NCI-H748 (cell line): ENCODE measurements around the gene PTPN13.
A peak's percentile ranks its signal among the peaks of the same experiment; 100 is the strongest.

ENCODE experiments used
- DNase-seq: peaks from one replicate; lab custom pipeline; 2025; ENCODE audit not compliant: unreplicated experiment; lab: John Stamatoyannopoulos, UW

Gene PTPN13

DNA sequence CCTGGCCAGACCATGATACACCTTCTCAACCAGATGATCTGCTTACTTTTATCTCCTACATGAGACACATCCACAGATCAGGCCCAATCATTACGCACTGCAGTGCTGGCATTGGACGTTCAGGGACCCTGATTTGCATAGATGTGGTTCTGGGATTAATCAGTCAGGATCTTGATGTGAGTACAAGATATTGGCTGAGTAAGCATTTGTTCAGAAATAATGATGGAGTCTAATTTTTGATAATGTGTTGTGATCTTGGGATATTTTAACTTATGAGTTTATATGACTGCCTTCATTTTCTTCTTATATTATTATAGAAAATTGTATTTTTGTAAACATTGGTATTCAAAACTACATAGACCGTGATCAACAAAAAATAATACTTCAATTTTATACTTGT lies 215.7 kb downstream of the PTPN13 start:
- no peak for DNase-seq

DNA sequence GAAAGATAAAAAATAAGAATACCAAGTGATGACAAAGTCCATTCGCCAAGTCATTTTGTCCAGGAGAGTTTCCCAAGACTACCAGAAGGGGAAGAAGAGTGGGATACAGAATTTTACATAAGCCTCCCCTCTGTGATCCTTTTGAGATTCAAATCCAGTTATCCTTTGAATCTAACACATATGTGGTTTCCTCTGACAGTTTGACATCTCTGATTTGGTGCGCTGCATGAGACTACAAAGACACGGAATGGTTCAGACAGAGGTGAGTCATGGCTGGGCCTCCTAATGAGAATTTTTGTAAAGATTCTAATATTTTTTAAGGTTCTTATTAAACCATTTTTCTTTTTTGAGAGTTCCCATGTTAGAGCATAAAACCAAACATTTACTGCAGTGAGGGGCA lies 216.7 kb downstream of the PTPN13 start:
- DNase-seq = no peak

DNA sequence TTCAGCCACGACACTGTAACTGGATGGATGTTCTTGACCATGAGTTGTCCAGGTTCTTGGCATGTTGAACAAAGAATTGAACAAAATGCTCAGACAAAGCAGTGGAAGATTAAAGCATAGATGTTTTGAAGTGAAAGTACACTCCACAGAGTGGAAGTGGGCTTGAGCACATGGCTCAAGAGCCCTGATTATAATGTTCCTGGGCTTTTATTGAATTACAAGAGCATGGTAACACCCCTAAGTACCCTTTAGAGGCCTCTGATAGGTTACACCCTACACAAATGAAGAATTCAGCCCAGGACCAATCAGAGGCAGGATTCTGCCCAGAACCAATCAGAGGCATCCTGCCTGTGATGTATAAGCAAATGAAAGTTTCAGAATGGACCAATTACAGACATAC lies 221.5 kb downstream of the PTPN13 start:
- no peak for DNase-seq

DNA sequence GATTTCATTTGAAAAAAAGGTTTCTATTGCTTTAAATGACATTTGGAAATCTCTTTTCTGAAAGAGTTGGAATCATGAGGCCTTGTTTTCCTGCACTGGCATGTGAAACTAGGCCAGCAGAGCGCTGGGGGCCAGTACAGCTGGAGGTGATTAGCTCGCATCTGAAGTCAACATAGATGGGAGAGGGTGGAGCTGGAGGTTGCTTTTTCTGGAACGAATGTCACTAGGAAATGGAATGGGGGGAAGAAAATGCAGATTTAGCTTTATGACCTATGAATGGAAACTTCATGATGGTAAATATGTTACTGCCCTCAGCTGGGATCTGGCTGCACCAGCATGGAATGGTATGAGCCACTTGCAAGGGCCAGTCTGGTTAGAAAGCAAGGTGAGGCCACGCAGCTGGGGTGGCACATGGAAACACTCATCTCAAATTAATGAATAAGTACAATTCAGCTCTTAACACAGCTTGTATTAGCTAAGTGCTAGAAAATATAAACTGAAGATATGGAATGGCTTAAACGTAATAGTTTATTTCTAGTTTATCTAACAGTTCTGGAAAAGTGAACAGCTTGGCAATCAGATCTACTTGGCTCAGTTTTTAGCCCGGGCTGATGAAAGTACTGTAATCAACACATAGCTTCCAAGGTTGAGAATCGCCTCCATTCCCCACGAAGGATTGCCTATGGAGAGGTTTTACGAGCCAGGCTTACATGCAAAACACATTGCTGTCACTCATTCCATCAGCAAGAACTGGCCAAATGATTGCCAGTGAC lies 222.6 kb downstream of the PTPN13 start:
- no peak for DNase-seq

DNA sequence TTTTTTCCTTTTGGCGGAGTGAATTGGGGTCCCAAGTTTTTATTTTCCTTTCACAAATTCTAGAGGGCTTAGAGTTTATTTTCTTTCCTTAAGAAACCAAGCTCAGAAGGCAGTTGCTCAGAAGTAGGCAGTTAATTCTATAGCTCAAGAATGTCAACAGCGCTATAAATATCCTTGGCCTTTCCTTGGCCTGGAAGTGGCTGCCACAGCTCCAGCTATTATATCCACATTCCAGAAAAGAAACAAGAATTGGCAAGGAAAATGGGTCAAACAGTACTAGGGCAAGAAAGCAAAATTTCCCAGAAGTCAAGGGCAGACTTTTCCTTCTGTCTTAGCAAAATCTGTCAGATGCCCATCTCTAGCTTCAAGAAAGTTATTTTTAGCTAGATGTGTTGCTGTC lies 224.1 kb downstream of the PTPN13 start:
- no peak for DNase-seq

DNA sequence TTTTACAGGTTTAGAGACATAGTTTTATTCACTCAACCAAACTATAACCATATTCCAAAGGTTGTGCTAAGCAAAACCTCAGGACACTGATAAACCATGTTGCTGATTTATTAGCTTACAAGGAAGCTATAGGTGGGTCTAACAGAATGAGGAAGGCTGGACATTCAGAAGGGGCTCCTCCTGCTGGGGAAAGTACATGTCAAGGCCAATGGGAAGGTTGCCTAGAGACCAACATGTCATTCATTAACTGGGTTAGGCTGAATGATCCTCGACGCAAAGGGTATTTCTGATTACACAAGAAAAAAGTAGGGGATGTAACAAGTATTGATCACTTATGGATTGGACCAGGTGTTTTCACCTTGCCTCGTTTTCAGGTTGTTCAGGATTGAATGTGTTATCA lies 224.7 kb downstream of the PTPN13 start:
- no peak for DNase-seq

DNA sequence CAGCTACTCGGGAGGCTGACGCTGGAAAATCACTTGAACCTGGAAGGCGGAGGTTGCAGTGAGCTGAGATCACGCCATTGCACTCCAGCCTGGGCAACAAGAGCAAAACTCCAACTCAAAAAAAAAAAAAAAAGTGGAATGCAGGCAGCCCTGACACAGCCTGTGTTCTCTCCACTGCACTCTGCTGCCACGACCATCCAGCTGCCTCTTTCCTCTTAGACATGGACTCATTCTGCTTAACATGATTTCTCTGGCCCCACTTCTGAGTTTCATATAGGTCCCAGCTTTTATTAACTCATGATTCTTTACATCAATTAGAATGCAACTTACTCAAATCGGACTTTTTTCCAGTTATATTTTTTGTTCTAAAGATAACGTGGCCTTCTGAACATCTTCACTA lies 225.4 kb downstream of the PTPN13 start:
- no peak for DNase-seq

DNA sequence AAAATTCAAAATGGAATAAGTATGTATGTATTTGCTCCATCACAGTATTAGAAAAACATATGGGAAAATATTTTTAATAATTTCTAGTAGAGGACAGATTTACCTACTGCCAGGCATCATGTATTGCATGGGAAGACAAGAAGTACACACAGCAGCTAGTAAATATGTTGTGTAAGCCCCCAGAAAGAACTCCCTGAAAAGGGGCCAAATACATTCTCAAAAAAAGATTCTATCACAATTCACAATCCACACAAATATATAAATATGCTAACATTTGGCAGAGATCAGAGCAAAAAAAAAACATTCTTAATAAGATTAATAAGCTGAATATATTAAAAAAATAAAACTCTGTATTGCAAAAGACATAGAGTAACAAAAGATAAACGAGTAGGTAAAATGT lies 227.0 kb downstream of the PTPN13 start:
- no peak for DNase-seq

DNA sequence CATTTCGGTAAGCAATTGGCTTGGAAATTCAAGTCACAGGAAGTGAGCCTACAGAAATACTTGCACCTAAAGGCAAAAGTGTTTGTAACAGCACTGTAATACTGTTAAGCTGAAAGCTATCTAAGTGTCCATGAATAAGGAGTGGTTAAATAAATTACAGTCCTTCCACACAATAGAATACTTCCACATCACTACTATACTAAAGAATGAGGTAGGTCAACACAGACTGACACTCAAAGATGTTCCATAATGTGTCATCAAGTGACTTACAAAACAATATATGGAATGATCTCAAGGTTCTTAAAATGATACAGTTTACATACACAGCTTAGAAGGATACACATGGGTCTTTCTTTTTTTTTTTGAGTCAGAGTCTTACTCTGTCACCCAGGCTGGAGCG lies 228.0 kb downstream of the PTPN13 start:
- DNase-seq = no peak

DNA sequence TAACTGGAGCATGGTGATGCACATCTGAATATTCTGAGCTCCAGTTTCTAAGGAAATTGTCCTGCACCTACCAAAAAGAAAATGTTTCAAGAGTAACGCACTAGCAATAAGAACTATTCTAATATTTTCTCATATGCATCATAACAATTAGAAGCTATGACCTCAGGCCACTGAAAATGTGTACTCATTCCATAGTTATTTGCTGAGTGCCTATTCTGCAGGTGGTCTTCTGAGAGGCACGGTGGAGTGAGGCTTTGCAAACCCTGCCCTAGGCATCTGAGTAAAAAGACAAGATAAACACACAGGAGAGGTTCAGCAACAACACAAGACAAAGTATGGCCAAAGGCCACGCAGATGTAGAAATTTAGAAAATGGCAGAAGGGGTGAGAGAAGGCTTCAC lies 231.4 kb downstream of the PTPN13 start:
- DNase-seq = no peak

DNA sequence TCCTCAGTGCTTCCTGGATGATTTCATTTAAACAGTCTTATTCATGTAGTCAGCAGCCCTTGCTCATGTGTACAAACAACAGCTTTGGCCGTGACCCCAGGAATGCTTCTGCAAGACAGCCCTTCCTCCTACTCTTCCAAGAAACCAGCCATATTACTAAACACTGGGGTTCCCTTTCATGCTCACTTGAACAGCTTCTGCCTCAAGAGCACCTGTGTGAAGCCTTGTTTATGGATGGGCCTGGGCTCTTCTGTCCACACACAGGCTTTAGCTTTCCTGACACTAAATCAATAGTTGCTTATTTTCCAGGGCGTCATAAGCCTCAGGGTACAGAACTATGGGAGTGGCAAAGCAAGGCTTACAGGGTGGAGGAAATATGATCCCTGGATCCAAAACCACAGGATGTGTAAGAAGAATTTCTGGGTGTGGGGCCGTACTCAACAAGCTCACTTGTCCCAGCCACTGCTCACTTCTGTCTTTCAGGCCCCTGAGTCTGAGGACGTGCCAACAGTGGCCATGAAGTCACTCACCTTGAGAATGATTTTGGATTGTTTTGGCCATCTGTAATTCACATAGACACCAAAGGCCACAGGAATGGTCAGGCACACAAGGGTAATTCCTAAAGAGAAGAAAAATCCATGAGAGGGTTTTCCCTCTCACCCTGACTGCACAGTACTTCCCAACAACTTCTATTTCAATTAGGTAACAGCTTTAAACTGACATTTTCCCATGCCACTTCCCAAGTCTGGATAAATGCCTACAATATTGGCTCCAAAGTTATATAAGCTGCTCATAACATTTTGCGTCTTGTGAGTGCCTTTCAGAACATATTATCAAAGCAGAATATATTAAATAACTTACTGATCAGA lies 237.4 kb downstream of the PTPN13 start:
- DNase-seq = peak; percentile 43

DNA sequence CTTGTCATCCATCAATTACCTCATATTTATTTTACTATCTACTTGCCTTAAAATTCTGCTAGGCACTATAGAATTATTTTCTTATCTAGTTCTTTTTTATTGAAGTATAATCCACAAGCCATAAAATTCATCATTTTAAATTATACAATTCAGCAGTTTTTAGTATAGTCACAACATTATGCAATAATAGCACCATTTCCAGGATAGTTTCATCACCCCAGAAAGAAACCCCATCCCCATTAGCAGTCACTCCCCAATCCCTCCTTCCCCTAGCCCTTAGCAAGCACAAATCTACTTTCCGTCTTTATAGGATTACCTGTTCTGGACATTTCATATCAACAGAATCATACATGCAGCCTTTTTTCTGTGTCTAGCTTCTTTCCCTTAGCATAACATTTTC lies 239.5 kb downstream of the PTPN13 start:
- no peak for DNase-seq

DNA sequence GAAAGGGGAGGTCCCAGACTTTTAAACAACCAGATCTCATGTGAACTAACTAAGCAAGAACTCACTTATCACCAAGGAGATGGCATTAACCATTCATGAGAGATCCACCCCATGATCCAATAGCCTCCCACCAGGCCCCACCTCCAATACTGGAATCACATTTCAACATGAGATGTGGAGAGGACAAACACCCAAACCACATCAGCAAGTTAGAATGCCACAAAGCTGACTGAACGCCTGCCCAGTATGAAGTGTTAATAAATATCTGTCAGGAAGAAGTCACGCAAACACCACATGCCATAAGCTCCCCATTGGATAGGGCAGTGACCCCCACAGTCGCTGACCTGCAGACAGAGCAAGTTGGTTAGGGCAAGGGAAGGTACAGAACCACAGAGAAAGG lies 240.8 kb downstream of the PTPN13 start:
- DNase-seq = peak; percentile 7

DNA sequence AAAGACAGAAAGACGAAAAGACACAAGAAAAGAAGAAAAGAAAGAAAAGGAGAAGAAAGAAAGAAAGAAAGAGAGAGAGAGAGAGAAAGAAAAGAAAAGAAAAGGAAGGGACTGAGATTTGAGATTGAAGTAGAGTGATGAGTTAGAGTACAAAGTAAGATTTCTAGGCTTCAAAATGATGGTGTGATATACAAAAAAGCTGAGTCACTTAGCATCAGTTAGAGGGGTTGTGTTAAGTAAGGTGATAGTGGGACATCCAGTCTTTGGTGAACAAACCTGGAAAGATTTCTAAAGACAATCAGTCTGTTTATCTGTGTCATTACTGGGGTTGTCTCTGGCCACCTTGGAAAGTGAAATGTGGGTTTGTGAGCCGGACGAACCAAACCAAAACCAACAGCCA lies 241.6 kb downstream of the PTPN13 start:
- DNase-seq = no peak

DNA sequence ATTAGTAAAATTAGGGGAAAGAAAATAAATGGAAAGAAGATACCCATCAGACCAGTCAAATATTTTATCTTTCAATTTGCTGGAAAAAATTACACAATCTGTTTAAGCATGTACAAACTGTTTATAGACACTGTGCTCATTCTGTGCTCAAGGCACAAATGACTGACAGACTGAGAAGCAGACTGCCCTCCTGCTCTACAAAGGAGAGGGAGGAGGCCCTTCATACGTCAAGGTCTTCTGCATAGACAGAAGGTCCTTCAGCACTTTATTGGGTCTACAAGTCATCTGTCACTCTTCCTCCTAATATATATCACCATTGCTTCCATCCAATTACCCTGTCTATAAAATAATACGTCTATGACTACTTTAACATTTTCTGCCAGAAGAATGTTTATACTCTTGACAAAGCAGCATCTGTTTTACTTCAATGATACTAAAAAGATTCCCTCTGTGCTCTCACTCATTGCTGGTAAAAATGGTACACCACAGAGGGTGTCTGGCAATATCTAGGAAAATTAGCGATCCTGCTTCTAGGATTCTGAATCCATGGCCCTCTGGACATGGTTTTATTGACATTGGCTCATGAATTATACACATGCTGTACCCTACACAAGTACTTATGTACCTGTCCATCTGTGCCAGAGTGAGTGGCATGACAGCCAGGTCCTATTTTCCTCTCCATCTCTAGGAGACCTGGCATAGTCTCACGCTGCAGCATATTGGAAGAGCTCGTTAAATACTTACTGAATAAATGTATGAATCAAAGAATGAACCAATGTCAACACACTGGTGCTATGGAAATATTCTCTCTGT lies 243.8 kb downstream of the PTPN13 start:
- no peak for DNase-seq

DNA sequence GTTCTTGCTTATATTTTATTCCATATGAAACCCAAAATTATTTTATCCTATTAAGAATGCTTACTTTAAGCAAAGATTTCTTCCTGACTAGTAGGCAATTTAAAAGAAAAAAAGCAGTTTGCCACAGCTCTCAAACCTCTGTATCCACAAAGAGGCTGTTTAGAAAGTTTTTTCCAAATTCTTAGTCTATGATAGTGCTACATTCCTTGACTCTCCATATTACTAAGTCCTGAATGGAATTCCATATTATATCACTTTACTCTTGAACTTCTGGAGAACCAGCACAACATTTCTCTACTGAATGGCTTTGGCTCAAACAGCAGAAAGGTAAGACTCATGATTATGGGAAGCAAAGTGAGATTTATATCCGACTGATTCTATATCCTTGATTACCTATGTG lies 246.7 kb downstream of the PTPN13 start:
- no peak for DNase-seq

DNA sequence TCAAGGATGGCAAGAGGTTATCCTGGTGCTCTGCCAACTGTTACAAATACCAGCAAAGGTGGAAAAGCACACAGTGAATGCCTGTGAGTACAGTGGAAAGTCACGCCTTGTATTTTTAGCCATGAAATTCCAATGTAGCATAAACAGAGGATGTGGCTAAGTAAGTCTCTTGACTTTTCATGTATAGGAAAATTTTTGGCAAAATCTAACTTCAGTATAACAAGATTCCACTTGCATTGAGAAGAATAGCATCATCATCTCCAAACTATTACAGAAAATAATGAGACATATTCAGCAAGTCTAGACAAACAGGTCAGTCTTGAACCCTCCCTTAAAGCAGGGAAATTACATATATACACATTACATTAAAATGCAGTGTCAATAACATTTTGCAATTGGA lies 247.2 kb downstream of the PTPN13 start:
- DNase-seq = no peak

DNA sequence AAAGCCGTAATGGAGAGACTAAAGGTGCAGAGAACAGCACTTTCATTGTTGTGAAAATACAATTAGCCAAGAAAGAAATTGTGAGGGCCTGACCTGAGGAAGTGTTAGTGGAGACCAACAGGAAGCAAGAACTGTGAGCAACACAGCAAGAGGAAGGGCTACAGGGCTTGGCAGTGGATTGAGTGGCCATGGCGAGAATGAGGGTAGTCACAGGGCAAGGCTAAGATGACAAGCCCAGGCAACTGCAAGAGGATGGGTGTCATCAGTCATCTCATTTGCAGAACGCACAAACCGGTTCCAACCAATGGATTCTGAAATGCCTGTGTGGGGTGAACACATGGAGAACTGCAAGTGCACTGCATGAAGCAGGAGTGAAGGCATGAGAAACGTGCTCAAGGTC lies 251.5 kb downstream of the PTPN13 start:
- no peak for DNase-seq

DNA sequence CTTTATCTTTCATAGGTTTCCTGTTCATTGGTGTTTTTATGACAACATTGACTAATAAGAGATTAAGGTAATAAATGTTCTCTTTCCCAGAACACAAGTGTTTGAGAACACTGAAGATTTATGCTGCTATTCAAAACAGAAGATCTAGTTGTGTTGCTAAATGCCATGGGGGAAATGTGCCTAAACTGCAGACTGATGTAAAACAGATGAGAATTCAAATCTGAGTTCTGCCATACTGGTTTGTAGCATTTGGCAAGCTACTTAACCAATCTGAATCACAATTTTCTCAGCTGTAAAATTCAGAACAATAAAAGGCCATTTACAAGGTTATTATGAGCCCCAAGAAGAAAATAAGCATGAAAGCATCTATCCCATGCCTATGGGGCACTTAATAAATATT lies 252.8 kb downstream of the PTPN13 start:
- no peak for DNase-seq

DNA sequence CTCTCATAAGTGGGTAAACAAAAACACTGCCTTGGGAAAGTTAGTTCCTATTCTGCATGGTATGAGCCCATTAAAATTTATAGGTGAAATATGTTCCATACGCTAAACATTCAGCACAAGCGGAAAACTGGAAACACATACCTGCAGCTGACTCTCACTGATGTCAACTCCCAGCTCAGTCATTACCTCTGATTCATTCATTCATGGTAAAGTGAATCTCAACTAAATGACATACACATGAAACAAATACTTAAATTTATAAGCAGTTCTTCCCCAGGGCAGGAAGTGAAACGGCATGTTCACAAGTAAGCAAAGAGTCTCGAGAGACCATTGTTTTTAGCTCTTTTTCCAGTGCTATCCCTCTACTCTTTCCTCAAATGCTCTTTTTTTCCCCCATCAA lies 253.5 kb downstream of the PTPN13 start:
- DNase-seq = no peak

DNA sequence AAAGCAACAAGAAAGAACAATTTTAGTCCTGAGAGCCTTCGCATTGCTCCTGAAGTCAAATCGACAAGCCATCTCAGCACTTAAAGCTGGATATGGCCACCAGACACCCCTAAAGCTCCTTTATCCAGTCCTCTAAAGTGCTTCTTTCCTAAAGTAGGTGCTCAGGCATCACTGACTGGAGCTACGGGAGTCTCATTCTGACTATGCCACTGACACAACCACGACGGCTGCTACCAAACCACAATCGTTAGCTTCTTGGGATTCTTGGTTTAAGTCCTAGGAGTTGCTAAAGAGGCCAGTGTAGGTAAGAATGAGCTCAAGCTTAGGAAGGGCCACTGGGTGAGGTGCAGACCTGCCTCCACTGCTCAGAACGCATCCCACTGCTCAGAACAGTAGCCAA lies 254.0 kb downstream of the PTPN13 start:
- DNase-seq = no peak
